Loucy (cell line): ENCODE measurements around the gene GCSH.

Source experiments
- H2AFZ ChIP-seq: fragments of 200-600 bp; sonication (generic); 2 replicates; pipeline ENCODE4 v1.6.0; 2016; ENCODE audit warnings: antibody characterized with exemption, mild to moderate bottlenecking, low read length, moderate library complexity
- H3F3A ChIP-seq: fragments of 200-600 bp; 2 replicates; pipeline ENCODE4 v1.6.0; 2016; ENCODE audit warnings: antibody characterized with exemption, low read depth, mild to moderate bottlenecking
- H3K27me3 ChIP-seq: fragments of 200-600 bp; sonication (generic); 2 replicates; pipeline ENCODE4 v1.6.1; 2014; ENCODE audit warnings: low read length, mild to moderate bottlenecking; ENCODE audit not compliant: insufficient read depth, poor library complexity, severe bottlenecking
- H3K36me3 ChIP-seq: fragments of 200-600 bp; sonication (generic); 2 replicates; pipeline ENCODE4 v1.6.1; 2016; ENCODE audit warnings: low read length; ENCODE audit not compliant: insufficient read depth
- H3K4me1 ChIP-seq: fragments of 200-600 bp; sonication (generic); 2 replicates; pipeline ENCODE4 v1.5.1; 2014; ENCODE audit warnings: low read length, mild to moderate bottlenecking; ENCODE audit not compliant: insufficient read depth, poor library complexity, severe bottlenecking
- H3K4me2 ChIP-seq: fragments of 200-600 bp; sonication (generic); 2 replicates; pipeline ENCODE4 v1.6.0; 2014; ENCODE audit warnings: antibody characterized with exemption, low read length, low read depth, mild to moderate bottlenecking; ENCODE audit not compliant: poor library complexity, severe bottlenecking
- H3K4me3 ChIP-seq: fragments of 200-600 bp; sonication (generic); 2 replicates; pipeline ENCODE4 v1.5.1; 2014; ENCODE audit warnings: low read length, mild to moderate bottlenecking, mixed read lengths; ENCODE audit not compliant: poor library complexity, severe bottlenecking
- H3K79me2 ChIP-seq: fragments of 200-600 bp; sonication (generic); 2 replicates; pipeline ENCODE4 v1.6.1; 2014; ENCODE audit warnings: low read length; ENCODE audit not compliant: insufficient read depth
- H3K9ac ChIP-seq: fragments of 200-600 bp; sonication (generic); 2 replicates; pipeline ENCODE4 v1.6.0; 2014; ENCODE audit warnings: mild to moderate bottlenecking, low read depth, low read length, moderate library complexity; ENCODE audit not compliant: poor library complexity, severe bottlenecking
- H3K9me2 ChIP-seq: fragments of 200-600 bp; sonication (generic); replicated peaks from 2 replicates; pipeline ENCODE4 v1.6.1; 2016; ENCODE audit warnings: low read depth, low read length, mixed read lengths
- H3K9me3 ChIP-seq: fragments of 200-600 bp; sonication (generic); 2 replicates; pipeline ENCODE4 v1.6.1; 2014; ENCODE audit warnings: mild to moderate bottlenecking, antibody characterized with exemption, low read length, low read depth; ENCODE audit not compliant: insufficient read depth
- H4K20me1 ChIP-seq: fragments of 200-600 bp; sonication (generic); 2 replicates; pipeline ENCODE4 v1.6.0; 2014; ENCODE audit warnings: antibody characterized with exemption, low read length, mild to moderate bottlenecking; ENCODE audit not compliant: insufficient read depth, poor library complexity, severe bottlenecking
- EZH2phosphoT487 ChIP-seq: fragments of 200-600 bp; IDR thresholded peaks from 2 replicates; pipeline ENCODE4 v1.6.1; 2018; ENCODE audit warnings: antibody characterized with exemption, mild to moderate bottlenecking, moderate library complexity, borderline replicate concordance
- TF ChIP-seq, protein P1 (sequence below): fragments of 200-600 bp; sonication (generic); conservative IDR thresholded peaks from 2 replicates; pipeline ENCODE4 v1.5.1; 2014; ENCODE audit warnings: mild to moderate bottlenecking, antibody characterized with exemption, low read length

Gene GCSH

DNA sequence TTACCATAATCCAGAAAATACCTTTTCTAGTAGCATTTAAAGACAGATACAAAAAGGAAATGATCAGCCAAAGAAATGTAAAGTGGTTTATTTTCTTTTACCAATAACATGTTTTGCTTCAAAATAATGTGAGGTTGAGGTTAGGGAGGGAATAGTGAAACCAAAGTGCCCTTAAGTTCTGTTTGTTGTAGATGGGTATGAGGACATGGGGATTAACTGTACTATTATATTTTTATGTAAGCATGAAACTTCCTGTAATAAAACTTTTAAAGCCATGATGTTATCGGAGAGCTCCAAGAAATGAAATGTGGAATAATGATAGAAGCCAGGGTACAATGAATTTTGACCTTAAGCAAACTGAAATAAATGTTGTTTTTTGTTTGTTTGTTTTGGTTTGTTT lies 29.0 kb downstream of the GCSH start:
- H3K9me2 ChIP-seq, result no peaks in the 10 kb centered on the region
- H3K4me1 ChIP-seq, result peaks cover 6% of the 10 kb centered on the region
- no peak overlapping the region for H2AFZ ChIP-seq
- H3K9me3 ChIP-seq, result no peaks in the 10 kb centered on the region
- no peaks in the 10 kb centered on the region for H3F3A ChIP-seq
- H3K79me2 ChIP-seq, result no peaks in the 10 kb centered on the region
- no peak overlapping the region for H3K4me3 ChIP-seq
- no peak overlapping the region for H3K4me2 ChIP-seq
- H3K36me3 ChIP-seq, result no peaks in the 10 kb centered on the region
- H4K20me1 ChIP-seq, result no peaks in the 10 kb centered on the region
- no peaks in the 10 kb centered on the region for H3K27me3 ChIP-seq
- TF ChIP-seq, protein P1, sequence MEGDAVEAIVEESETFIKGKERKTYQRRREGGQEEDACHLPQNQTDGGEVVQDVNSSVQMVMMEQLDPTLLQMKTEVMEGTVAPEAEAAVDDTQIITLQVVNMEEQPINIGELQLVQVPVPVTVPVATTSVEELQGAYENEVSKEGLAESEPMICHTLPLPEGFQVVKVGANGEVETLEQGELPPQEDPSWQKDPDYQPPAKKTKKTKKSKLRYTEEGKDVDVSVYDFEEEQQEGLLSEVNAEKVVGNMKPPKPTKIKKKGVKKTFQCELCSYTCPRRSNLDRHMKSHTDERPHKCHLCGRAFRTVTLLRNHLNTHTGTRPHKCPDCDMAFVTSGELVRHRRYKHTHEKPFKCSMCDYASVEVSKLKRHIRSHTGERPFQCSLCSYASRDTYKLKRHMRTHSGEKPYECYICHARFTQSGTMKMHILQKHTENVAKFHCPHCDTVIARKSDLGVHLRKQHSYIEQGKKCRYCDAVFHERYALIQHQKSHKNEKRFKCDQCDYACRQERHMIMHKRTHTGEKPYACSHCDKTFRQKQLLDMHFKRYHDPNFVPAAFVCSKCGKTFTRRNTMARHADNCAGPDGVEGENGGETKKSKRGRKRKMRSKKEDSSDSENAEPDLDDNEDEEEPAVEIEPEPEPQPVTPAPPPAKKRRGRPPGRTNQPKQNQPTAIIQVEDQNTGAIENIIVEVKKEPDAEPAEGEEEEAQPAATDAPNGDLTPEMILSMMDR, result no peak
- no peak for TF ChIP-seq EZH2phosphoT487
- H3K9ac ChIP-seq, result no peak overlapping the region

DNA sequence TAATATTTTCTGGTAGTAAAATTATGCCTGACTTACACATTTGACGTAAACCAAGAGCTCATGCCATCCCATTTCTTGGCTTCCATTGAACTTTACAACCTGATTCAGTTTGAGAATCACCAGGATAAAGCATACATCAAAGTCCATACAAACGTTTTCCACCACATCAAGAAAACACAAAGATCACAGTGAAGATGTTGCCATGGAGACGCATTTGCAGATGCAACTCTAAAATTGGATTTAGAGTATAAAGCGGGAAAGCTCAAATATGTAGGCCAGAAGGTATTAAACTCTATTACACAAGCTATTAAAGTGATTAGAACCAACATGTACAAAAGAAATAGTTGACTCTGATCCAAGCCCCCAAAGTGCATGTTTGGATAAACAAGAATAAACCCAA lies 29.5 kb downstream of the GCSH start:
- Histone ChIP-seq H3F3A (no peaks in the 10 kb centered on the region), H3K36me3 (no peaks in the 10 kb centered on the region), H3K4me3 (no peak overlapping the region), H3K4me1 (peaks cover 6% of the 10 kb centered on the region), H3K9me3 (no peaks in the 10 kb centered on the region), H3K9ac (no peak overlapping the region), H3K27me3 (no peaks in the 10 kb centered on the region), H3K9me2 (no peaks in the 10 kb centered on the region), H2AFZ (no peak overlapping the region), H4K20me1 (no peaks in the 10 kb centered on the region), H3K79me2 (no peaks in the 10 kb centered on the region), H3K4me2 (no peak overlapping the region)
- TF ChIP-seq, protein P1, result no peak
- TF ChIP-seq EZH2phosphoT487, result no peak

DNA sequence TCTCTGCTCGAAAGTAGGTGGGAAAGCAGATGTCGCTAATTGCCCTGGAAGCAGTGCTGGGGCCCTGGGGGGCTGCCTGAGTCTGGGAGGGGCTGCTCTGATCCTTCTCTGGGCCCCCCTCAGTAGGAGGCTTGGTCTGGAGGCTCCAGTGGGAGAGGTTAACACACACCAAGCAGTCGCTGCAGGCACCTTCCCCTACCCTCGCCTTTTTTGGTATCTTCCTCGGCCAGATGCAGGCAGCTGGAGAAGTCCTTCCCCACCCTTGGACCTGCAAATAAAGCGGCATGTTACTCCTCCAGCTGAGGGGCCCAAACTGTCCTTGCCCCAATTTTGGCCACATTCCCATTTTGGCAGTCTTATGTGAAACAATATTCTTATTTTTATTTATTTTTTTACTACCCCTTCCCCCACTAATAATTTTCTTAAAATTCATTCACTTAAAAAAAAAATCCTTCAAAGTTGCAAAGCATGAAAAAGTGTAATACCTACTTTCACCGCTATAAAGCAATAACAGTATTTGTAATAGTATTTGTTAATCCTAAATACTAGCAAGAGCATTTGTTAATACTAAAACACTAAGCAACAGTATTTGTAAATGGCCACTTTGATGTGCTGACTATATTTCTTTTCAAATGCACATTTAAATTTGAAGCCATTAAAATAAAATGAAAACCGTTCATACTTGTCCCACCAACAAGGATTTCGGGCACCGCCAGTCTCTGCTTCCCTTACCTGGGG lies 34.2 kb downstream of the GCSH start:
- no peaks in the 10 kb centered on the region for H3K9me2 ChIP-seq
- H3F3A ChIP-seq, result no peaks in the 10 kb centered on the region
- no peak overlapping the region for H2AFZ ChIP-seq
- H3K36me3 ChIP-seq, result no peaks in the 10 kb centered on the region
- no peaks in the 10 kb centered on the region for H3K27me3 ChIP-seq
- H3K9ac ChIP-seq, result no peak overlapping the region
- no peak overlapping the region for H3K4me3 ChIP-seq
- H3K4me1 ChIP-seq, result peaks cover 5% of the 10 kb centered on the region
- no peaks in the 10 kb centered on the region for H3K9me3 ChIP-seq
- no peaks in the 10 kb centered on the region for H3K79me2 ChIP-seq
- TF ChIP-seq, protein P1, result no peak
- TF ChIP-seq EZH2phosphoT487, result no peak
- no peak overlapping the region for H3K4me2 ChIP-seq
- no peaks in the 10 kb centered on the region for H4K20me1 ChIP-seq
